Fibroblast of upper back skin (primary cell): ENCODE results near the gene STIM1.

Experiments
- DNase-seq: peaks from one replicate; pipeline ENCODE4 v3.0.0-alpha.2; 2013

The STIM1 gene

DNA sequence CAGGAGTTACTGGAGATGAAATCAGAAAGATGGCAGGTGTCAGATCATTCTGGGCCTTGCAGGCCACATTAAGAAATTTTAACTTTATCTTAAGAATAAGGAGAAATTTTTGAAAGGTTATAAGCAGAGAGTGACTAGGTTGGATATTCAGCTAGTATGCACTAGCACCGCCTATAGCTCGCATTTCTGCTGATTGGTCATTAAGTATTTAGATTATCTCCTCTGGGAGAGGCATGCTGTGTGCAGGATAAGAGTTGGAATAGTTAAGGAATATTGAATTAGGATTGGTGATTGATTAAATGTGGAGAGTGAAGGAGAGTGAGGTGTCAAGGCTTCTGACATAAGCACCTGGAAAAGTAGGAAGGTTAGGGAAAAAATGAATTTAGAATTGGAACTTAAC, 100.6 kb downstream of the STIM1 start:
- no peak for DNase-seq

GRCh38 chr11:3956748-3957147, 101.3 kb downstream of the STIM1 start:
- DNase-seq, result no peak

DNA sequence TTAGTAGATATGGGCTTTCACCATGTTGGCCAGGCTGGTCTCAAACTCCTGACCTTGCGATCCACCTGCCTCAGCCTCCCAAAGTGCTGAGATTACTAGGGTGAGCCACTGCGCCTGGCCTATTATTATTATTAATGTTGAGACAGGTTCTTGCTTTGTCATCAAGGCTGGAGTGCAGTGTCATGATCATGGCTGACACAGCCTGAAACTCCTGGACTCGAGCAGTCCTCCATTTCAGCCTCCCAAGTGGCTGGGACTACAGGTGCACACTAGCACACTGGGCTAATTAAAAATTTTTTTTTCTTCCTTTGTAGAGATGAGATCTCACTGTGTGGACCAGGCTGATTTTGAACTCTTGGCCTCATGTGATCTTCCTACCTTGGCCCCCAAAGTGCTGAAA, 102.0 kb downstream of the STIM1 start:
- DNase-seq, result no peak

DNA sequence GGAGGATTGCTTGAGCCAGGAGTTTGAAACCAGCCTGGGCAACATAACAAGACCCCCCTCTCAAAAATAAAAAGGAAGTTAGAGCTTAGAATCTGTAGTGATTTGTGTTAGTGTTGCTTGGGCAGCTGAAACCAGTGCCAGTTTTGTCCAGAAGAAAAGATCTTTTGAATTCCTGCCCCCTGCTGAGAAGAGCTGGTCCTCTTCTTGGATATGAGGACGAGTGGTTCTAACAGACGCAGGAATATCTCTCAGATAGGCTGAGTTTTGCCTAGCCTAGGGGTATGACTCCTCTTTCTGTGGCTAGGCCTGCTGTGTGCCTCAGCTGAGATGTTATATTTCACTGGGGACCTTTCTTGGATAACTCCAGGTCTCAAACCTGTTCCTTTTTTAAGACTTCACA, 102.8 kb downstream of the STIM1 start:
- peak; percentile 19 for DNase-seq

DNA sequence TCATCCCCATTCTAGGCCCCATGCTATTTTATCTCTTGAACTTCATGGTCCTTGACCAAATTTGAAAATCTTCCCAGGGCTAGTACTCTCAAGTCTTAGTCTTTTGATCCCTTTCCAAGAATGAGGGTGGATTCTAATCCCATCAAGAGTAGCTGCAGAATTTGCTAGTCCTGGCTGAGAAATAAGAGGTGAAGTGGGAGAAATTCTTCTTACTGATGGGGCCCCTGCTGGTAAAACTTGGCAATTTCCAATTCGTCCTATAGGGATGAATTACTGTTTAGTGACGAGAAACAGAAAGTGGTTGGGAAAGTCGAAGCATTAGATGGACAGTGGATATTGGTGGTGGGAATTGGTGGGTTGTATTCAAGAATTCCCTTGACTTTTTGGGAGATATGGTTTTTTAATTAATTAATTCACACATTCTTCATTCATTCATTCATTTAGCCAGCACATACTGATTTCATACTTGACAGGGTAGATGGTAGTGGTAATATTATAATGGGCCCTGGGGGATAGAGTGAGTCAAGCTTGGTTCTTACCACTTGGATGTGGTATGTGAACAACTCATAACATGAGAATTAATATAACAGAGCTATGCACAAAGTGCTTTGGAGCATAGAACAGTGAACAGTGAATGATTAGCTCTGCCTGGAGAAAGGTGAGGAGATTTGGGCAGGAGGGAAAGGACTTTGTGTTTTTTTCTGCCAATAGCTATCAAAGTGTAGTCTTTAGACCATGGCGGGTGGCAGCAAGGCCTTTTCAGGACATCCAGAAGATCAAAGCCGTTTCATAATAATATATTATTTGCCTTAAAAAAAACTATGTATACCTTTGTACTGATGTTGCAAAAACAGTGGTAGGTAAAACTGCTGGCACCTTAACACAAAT, 103.8 kb downstream of the STIM1 start:
- DNase-seq, result peak; percentile 87

DNA sequence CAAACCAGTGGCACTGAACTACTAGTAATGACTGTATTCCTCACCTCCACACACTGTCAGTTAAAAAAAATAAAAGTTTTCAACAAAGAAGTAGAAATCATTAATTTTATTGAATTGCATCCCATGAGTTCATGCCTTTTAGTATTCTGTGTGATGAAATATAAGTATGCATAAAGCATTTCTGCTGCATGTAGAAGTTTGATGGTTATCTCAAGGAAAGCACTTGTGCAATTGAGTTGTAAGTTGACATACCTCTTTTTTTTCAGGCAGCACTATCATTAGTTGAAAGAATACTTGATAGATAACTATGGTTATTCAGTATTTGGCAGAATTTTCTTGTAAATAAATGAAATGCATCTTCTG, 104.4 kb downstream of the STIM1 start:
- DNase-seq, result peak; percentile 53

DNA sequence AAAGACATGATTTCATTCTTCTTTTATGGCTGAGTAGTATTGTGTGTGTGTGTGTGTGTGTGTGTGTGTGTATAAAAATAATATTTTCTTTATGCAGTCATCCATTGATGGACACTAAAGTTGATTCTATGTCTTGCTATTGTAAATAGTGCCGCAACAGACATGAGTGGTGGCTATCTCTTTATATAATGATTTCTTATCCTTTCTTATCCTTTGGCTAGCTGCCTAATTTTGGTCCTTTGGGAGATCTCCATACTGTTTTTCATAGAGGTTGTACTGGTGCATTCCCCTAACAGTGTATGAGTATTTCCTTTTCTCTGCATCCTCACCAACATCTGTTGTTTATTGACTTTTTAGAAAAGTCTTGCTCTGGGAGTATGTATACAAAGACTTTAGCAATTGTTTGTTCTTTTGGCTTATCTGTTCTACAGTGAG, 107.0 kb downstream of the STIM1 start:
- no peak for DNase-seq

DNA sequence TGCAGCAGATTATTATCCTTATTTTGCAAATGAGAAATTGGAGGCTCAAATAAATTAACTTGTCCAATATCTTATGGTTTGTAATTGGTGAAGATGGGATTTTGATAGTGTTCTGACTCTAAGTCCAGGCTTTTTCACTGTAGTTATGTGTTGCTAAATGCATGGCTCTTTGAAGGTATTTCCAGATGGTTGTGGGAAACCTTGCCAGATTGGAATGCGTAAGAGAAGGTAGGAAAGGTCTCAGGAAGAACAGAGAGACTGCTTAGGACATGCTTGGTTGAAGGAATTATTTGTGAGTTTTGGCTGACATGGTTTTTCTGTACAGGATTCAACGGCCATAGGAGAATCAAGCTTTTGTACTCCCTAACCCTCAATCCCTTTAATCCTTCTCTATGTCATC, 108.6 kb downstream of the STIM1 start:
- DNase-seq, result peak; percentile 21

DNA sequence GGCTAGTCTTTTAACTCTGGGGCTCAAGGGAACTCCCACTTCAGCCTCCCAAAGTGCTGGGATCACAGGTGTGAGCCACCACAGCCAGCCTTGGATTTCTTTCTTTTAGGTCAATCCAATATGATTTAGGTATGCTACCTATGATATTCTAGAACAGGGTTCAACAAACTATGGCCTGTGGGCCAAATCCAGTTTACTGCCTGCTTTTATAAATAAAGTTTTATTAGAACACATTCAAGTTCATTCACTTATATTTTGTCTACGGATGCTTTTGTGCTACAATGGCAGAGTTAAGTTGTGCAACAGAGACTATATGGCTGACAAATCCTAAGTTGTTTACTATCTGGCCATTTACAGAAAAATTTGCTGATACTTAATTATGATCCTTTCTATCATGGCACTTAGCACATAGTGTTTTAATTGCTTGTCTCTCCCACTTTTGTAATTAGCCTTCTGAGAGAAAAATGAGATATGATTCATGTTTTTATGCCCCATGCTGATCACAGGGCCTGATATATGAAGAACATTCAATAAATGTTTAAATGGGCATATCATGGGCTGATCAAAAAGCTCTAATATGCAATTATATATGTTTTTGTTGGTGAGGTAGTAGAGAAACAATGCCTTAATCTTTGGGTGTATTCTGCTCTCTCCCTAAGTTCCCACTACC, 109.6 kb downstream of the STIM1 start:
- no peak for DNase-seq

DNA sequence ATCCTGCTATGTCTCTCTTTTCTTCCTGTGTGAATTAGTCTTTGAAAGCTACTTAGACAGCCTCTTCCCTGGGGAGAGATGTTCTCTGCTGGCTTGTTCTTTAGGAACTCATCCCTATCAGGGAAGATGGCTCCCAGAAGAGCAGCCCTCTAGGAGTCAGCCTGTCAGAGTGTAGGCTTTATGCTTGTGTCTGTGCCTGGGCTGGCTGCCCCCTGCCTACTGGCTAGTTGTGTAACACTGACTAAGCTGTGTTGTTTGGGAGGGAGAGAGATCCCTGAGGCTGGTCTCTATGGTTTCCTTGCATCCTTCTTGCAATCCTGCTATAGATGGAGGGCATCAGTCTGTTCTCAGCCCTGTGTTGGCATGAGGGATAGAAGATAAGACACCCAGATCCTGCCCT, 112.2 kb downstream of the STIM1 start:
- DNase-seq, result no peak

DNA sequence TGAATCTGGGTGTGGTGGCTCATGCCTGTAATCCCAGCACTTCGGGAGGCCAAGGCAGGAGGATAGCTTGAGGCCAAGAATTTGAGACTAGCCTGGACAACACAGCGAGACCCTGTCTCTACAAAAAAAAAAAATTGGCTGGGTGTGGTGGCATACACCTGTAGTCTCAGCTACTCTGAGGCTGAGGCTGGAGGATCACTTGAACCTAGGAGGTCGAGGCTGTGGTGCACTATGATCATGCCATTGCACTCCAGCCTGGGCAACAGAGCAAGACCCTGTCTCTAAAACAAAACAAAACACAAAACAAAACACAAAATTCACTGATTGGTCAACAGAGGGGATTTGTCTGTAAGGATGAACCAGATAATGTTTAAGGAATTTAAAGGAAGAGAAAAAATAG, 113.7 kb downstream of the STIM1 start:
- no peak for DNase-seq

GRCh38 chr11:3969613-3970012, 114.1 kb downstream of the STIM1 start:
- DNase-seq, result peak; percentile 21

- no peak for DNase-seq
These were observed 114.6 kb downstream of the STIM1 start for GRCh38 chr11:3970108-3970507.

- no peak for DNase-seq
These were observed 116.4 kb downstream of the STIM1 start for GRCh38 chr11:3971756-3972404.

GRCh38 chr11:3972431-3972830, 117.0 kb downstream of the STIM1 start:
- no peak for DNase-seq

GRCh38 chr11:3977078-3977477, 121.6 kb downstream of the STIM1 start:
- no peak for DNase-seq

DNA sequence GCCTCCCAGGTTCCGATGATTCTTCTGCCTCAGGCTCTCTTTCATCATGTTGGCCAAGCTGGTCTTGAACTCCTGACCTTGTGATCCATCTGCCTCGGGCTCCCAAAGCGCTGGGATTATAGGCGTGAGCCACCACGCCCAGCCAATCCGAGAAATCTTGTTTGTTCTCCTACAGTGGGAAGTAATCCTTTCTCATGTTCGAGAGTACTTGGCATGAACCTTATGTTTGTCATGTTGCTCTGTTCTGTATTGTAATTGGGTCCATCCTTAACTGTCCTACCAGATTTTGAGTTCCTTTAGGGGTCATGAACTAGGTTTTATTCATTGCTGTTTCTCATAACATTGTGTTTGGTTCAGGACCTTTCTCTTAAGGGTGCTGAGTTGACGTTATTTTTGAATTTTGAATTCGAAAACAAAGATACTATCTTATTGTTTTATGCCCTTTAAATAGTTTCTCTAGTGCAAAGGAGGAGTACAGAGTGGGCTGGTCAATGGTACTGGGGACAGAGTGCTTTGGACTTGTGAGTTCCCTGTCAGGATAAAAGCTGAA, 125.7 kb downstream of the STIM1 start:
- no peak for DNase-seq

DNA sequence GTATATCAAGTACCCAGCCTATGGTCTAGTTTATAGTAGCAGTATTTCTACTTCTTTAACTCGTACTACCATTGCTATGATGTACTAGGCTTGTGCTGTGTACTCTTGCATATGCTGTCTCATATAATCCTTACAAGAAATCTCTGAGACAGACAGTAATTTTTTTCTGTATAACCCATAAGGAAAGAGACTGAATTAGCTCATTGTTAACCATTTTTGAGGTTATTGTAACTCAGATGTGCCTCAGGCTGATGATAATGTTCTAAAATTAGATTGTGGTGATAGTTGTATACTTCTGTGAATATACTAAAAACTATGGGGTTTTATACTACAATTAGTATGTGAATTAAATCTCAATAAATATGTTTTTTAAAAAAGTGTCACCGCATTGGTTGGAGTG, 127.0 kb downstream of the STIM1 start:
- DNase-seq, result no peak

GRCh38 chr11:3983101-3983500, 127.6 kb downstream of the STIM1 start:
- DNase-seq, result no peak

GRCh38 chr11:3984896-3985295, 129.4 kb downstream of the STIM1 start:
- peak; percentile 19 for DNase-seq

- DNase-seq, result no peak
These were observed 130.2 kb downstream of the STIM1 start for GRCh38 chr11:3985631-3986030.

DNA sequence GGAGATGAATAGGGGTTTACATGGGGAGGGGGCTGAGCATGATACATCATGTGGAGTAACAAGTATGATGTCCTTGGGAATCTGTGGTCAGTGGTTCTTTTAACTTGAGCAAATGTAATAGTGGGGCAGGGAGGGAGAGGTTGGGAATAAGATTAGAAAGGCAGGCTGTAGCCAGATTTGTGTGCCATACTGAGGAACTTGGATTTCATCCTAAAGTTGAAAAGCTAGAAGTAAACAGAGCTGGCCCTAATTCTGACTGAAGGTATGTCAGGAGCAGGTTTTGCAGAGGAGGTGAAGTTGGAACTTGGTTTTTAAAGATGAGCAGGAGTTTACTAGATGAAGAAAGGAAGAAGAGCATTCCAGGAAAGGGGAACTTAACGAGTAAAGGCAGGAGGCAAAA, 130.8 kb downstream of the STIM1 start:
- DNase-seq, result no peak

- no peak for DNase-seq
These were observed 133.9 kb downstream of the STIM1 start for GRCh38 chr11:3989276-3989920.
